NCI-H2107 treated with DMSO at 0.1 percent for 48 hours (cell line): ENCODE data around the gene LARP4B.

Experiments used
- DNase-seq: peaks from one replicate; lab custom pipeline; 2025; ENCODE audit not compliant: unreplicated experiment; lab: John Stamatoyannopoulos, UW

Gene LARP4B

DNA sequence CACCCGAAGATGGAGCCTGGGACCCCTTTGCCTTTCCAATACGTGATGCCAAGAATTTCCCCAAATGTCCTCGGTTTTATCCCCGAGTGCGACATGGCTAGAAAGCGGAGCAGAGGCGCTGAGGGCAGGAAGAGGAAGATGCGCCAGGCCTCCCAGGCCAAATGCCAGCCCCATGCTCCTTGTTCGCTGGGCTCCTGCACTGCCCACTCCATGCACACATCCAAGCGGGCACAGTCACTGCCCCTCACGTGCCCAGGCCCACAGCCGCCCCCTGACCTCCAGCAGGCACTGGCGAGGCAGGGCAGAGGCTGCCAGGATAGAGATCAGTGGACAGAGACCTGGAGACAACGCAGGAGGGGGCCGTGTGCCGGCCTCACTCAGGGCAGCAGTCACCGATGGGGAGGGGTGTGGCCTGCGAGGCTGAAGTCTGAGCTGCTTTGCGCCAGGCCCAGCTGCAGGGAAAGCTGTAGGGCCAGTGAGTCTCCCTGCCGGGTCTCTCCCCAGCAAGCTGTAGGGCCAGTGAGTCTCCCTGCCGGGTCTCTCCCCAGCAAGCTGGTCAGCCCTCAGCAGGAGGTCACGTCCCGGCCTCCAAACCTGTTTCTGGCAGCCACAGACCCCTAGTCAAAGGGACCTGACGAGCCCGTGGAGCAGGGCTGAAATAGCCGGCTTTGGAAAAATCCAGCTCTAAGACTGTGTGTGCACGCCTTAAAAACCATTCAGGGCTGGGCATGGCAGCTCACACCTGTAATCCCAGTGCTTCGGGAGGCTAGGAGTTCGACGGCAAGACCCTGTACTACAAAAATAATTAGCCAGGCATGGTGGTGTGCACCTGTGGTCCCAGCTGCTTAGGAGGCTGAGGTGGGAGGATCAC, 141.4 kb downstream of the LARP4B start:
- no peak for DNase-seq

DNA sequence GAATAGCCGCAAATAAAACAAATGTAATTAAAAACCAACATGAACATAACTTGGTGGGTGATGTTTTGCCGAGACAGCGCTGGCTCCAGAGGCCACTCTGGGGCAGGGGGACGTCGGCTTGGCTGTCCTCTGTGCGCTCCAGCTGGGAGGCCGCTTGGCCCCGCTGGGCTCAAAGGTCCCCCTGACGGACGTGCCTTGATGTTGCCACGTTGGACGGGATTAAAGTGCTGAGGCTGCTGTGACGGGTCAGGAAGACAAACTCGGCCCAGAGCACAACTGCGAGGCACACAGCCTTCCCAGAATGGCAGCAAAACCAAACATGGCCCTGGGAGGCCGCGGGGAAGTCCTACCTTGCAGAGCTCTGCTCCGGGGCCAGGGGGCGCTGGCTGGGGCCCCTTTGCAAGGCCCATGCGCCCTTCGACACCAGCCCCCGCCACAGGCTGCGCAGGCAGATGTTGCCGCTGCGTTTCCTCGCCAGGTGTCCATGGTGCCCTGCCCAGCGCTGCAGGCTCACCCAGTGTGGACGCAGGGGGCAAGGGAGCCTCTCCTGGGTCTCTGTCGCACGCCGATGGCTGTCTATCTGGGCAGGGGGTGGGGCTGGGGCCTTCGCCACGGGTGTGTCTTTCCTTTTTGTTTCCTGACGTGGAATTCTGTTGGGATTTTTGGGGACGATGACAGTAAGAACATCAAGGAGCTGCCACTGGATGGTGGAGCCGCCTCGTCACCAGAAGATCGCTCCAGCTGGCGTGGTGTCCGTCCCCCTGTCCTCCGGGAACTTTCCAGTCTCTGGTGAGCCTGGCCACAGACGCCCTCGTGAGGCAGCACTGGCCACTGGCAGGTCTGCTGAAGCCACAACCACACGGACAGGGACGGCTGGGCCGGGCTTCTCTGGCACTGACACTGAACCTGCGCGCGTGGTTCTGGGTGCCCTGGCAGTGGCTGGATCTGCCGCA, 142.4 kb downstream of the LARP4B start:
- DNase-seq: no peak

DNA sequence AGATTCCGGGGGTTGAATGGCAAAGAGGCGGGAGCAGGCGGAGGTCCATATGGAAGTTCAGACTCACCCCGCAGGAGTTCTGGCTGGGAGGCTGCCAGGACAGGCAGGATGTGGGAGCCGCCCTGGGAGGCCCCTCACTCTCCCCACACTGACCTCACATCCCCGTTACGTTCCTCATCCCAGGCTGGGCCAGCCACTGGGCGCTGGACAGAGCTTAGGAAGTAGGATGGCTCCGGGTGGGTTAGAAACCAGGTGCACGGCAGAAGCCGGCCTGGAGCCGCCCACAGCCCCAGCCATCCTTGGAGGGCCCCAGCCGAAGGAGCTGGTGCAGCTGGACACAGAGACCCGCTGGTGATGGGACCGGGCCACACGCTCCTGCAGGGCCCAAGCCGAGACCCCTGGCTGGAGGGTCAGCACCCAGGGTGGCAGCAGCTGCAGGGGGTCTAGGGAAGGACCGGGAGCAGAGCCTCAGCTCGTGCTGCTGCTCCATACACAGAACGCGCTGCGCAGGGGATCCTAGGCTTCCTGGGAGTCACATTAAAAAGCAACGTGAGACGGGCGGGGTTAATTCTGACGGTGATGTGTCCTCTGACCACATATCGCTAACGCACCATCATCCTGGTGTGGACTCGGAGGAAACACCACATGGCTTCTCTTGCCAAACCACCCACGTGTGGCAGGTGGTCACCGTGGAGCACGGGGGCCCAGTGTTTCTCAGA, 143.4 kb downstream of the LARP4B start:
- no peak for DNase-seq

DNA sequence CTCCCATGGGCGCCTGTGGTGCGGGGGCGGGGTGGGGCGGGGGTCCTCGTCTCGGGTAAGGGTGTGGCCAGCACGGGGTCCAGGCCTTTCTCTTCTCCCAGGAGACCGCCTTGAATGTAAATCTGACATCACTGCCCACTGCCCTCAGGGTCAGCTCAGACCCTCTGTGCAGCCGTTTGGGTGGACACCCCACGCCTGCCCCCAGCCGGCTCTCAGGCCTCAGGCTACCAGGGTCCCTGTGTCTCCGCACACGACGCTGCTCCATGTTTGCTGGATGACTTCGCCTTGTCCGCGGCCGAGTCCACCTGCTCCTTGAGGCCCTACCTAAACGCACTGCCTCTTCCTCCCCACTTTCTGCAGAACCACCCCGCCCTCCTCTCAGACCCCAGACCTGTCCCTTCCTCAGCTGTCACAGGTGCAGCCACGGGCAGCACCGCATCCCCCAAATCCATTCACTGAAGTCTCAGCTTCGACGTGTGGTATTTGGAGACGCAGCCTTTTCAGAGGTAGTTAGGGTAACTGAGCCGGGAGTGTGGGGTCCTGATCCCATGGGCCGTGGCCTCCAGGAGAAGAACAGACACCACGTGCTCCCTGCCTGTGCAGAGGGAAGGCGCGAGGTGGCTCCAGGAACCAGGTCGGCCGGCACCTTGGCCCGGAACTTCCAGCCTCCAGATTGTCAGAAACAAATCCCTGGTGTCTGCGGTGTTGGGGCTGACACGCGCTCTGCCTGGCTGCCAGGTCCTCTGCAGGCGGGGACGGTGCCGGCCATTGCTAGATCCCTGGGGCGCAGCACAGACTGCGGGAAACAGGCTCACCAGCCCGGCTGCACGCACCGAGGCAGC, 144.7 kb downstream of the LARP4B start:
- no peak for DNase-seq

DNA sequence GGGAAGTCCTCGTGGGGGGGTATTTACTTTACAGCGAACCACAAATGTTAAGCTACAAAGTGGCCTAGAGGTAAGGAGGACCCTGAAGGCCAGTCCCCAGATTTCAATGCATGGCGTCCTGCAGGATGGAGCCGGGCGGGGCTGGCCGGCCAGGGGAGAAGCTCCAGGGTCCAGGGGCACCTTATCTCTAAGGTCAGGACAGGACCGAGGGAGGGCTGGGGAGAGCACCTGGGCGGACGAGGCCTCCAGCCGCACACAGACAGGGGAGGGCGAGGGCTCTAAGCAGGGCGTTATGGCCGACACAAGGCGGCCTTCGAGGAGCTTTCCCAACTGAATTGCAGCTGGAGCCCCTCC, 145.7 kb downstream of the LARP4B start:
- no peak for DNase-seq

DNA sequence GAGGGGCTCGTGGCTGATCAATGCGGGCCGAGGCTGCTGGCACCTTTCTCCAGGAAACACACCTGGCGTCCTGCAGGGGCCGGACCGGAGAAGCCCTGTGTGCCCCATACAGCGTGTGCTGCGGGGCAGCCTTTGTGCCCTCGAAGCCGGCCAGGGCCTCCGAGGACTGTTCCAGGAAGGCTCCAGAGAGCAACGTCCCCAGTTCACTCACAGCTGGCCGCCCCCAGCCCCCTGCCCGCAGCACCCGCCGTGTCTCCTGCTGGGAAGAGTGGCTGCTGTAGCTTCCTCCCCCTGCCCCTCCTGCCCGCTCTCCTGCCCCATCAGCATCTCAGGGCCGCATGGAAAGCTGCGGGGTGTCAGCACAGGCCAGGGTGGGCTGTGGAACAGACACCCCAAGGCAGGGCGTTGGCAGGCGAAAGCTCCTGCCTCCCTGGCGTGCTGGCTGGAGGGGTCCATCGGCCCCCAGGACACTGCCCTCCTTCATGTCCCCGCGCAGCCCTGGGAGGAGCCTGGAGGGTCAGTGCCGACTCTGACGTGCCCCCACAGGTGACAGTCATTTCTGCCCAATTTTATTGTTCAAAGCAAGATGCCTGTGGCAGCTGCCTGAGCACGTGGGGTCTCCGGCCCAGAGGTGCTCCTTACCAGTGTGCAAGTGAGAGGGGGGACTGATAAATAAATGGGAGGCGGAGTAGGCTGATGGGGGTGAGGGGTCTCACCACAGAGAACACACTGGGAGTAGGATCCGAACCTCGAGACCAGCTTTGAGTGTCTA, 146.2 kb downstream of the LARP4B start:
- DNase-seq: no peak

DNA sequence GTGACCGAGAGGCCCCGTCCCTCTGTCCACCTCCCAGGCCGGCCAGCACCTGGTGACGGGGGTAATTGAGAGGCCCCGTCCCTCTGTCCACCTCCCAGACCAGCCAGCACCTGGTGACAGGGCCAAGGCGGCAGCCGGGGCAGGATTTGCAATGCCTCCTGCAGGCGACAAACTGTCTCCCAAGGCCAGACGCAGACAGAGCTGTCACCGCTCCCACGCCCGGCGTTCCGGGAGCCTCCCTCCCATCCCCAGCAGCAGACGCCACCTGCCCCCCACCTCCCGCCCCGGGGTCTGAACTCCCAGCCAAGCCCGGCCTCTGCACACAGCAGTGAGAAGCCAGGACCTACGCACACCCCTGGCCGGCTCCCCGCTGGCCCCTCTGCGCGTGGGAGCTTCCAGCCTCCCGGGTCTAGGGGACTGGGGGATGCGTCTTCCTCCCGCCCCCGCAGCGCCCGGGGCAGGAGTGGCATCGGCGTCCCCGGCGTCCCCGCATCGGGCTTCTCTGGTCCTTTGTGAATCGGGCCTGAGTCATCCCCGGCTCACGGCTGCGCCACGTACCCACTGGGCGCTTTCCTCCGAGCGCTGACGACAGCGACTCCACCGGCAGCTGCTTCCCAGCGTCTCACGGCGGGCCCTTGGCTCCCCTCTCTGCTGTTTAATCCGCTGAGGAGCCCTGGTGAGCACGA, 147.0 kb downstream of the LARP4B start:
- no peak for DNase-seq

DNA sequence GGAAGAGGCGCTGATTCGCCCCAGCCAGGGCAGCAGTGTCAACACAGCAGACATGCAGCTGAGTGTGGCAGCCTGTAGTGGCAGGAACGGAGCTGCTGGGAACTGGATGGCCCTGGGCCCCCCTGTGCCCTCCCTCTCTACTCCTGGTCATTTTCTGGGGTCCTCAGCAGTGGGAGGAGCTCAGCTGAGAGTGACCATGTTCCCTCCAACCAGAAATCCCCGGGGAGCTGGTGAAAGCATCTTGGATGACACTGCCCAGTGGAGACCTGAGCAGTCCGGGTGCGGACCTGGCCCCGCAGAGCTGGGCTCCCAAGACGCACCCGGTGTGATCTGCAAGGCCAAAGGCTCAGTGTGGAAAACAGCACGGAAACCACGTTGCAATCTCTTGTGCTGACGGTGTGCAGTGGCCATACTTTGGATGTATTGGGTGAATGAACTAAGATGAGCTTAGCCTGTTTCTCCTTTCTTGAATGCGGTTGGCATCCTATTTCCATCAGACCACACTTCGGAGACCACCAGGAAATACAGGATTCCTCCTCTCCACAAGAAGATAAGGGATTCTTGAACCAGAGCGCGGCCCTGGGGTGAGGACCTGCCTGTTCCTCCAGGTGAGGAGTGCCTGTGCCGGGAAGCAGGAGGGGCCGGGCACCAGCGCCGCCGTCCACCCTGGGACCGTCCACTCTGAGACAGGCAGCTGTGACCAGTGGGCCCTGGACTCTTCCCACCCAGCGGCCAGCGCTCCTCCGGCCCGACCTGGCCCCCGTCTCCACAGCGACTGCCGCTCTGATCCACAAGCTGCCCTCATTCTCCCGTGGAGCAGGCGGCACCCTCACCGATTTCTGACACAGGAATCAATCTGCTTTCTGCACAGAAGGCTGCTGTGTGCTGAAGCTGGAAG, 148.5 kb downstream of the LARP4B start:
- DNase-seq: no peak

DNA sequence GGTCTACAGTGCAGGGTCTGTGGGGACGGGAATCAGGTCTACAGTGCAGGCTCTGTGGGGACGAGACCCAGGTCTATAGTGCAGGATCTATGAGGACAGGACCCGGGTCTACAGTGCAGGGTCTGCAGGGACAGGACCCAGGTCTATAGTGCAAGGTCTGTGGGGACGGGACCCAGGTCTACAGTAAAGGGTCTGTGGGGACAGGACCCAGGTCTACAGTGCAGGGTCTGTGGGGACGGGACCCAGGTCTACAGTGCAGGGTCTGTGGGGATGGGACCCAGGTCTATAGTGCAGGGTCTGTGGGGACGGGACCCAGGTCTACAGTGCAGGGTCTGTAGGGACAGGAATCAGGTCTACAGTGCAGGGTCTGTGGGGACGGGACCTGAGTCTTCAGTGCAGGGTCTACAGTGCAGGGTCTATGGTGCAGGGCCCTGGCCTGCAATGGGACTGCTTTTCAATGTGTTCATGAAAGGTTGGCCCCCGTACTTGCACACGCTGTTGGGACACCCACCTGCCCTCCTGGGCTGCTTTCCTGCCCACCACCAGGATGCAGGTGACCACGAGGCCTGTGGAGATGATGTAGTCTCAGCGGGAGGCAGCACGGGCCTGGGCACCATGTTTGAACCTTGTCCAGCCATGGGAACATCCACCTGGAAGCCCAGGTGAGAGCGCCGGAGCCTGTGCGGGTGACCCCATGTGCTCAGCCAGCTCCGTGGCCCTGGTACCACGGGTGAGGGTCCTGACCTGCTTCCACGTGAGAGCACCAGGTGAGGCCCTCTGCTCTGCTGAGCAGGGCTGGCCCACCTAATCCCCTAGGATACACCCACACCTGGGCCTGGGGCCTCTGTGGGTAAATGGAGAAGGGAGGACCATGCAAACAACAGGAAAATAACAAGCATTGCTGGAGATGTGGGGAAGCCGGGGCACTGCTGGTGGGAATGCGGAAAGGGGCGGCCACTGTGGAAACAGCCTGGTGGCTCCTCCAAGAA, 150.7 kb downstream of the LARP4B start:
- DNase-seq: no peak

DNA sequence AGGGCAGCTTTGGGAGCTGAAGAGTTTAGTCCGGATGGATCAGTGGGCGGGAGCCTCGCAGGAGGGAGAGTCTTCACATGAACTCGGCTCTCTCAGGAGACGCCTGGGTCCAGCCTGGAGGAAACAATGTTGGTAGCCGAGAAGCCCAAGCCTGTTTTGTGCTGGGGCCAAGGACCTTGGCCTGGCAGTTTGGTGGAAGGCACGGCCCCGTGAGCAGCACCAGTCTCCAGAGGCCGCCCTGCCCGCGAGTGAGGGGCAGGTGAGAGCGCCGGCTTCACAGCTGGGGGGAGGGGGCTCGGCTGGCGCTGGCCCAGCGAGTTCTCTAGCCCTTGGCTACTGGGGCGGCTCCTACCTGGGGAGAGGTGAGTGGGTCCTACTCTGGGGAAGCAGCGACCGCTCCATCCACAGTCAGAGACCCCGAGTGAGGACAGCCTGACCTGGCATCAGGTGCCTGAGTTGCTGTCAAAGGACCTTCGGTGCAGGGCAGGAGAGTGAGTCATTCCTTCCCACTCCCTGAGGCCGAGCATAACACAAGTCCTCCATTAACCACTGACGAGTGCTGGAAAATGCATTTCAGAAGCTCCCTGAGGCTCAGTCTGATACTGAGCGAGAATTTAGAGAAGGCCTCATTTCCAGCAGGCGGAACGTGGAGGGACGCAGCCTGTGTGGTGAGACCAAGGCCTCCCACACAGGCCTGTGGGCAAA, 152.7 kb downstream of the LARP4B start:
- no peak for DNase-seq

DNA sequence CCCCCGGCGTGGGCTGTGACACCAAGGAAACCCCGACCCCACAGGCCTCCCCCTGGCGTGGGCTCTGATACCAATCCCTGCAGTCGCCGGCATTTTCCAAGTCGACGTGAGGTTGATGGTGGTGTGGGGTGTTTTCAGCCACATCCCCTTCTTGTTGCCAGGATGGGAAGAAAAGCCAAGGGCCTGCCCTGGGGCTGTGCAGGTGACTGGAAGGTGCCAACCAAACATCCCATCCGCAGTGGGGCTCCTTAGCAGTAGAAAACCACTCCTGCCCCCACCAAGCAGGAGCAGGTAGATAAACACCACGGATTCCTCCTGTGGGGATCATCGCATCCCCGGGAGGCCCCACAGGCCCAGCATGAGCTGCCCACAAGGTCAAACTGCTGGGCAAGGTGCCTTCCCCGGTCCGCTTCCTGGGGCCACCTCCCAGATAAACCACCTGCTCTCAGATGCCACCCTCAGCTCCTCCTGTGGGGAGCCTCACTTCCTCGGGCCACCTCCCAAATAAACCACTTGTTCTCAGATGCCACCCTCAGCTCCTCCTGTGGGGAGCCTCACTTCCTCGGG, 153.5 kb downstream of the LARP4B start:
- no peak for DNase-seq

DNA sequence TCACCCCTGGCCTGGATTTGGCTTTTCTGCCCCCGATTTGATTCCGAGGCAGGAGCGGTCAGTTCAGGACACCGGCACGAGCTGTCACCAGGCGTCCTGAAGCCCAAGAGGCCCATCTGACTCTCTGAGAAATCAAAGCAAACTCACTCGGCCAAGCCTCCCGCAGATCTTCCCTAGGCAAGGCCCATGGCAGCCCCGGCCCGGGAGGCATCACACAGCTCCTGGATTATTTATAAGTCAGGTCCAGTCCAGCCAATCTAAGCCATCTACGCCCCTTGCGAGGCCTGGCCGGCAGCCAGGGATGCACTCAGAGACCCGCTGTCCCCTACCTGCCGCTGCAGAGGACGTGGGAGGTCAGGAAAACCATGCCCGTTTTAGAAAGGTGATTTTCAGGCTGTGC, 154.7 kb downstream of the LARP4B start:
- no peak for DNase-seq

DNA sequence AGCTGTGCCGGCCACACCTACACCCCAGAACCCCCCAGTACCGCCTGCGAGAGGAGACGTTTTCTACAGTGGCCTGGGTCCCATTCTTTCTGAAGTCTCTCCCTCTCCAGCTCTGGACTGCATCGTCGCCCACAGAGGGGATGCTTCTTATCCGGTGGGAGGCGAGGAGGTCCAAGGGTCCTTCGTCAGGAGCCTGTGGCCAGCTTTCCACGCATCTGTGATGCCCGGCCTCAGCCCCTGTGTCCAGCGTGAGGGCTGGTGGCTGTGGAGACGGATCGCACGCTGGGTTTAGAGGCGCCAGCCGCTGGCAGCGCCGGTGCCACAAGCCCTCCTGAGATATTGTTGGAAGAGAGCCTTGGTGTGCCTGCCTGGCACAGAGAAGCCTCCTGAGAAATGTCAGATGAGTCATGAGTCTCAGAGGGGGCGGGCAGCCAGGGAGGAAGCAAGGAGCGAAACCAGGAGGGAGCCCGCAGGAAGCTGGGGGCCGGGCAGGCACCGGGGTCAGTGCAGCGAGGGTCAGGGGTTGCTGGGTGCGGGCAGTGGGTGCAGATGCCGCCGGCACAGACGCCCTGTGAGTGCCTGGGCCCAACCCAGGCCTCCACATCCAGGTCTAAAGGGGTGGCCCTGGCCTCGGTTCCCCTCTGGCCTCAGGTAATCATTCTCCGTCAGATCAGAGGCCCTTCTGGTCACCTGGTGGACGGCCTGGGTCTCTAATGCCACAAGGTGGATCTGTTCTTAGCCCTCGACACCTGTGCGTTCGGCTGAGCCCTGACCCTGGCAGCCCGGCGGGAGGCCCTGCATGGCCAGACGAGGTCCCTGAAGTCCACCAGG, 156.0 kb downstream of the LARP4B start:
- DNase-seq: no peak

DNA sequence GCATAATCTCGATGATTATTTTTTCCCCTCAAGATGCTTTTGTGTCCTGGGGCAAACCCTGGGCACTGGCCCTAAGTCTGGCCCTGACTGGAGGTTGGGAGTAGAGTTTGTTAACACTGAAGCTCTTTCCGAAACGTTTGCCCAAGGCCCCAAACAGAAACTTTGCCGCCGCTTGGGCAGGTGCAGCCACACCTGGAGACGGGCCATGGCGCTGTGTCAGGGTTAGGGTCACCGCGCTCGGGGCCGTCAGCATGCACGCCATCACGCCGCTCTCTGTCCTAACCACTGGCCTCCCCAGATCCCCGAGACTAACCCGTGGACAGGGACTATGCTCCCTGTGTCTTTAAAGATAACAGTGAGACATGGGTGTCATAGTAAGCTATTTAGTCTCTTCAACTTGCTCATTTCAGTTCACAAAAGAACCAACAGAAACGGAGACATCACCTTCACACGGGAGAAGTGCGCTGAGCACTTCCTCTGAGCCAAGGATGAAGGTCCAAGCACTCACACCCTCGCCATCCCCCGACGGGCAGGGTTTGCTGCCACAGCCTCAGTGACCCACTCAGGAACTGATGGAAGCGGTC, 156.8 kb downstream of the LARP4B start:
- no peak for DNase-seq

DNA sequence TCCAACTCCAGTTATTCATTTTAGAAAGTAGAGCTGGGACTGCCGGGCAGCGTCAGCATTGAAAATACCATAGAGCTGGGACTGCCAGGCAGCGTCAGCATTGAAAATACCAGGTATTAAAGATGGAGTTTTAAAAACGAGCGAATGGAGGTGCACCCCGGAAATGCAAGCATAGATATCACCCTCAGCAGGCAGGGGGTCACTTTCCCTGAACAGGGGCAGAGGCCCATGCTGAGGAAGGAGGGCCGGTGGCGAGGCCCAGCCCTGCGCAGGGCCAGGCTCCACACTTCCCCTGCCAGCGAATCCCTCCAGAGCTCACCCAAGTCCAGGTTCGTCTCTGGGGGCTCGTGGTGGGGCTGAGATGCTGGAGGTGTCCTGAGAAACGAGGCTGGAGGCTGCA, 157.3 kb downstream of the LARP4B start:
- no peak for DNase-seq
